ENCODE measurements around the gene PSMA6.

DNA sequence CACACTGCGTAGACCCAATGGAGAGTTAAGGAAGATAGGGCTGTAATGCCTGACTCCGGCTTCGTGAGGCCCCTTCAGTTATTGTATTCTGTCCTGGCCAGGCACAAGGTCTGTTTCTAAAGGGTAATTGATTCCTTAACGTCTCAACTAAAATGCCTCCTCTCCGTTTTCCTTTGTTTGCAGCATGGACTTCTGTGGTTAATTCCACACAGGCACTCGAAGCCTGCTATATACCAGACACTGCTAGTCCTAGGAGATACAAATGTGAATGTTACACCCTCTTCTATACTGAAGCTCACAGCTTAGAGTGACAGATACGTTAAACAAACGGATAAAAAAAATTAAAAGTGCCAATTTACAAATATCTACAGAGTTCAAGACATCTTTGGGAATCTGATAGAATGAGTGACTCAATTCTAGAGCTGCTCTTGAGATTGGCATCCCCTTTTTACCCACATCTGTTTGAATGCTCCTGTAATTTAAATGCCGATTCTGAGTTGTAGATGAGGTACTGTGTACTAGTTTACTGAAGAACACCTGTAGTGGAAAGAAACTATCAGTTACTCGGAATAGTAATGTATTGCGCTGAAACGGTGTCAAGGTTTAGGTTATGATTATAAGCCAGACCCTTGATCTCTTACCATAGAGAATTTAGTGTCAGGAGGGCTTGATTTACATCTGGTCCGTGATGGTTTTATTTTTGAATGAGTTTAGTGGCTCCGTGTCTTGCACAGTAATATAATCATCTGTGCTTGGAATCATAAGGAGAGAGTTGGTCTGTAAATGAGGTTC lies 784 bp downstream of the PSMA6 start:
- TF ChIP-seq IRF2 (CRISPR knock-in tag; IDR thresholded peaks at IDR 0.05; ENCODE audit: borderline replicate concordance, low read depth) (no peak), GABPB1 (CRISPR knock-in tag; IDR thresholded peaks at IDR 0.05) (no peak), MXD4 (CRISPR knock-in tag; IDR thresholded peaks at IDR 0.05; ENCODE audit: borderline replicate concordance) (no peak), USF1 (CRISPR knock-in tag; IDR thresholded peaks at IDR 0.05) (no peak), NR2C2 (CRISPR knock-in tag; IDR thresholded peaks at IDR 0.05) (no peak), RELA (CRISPR knock-in tag; IDR thresholded peaks at IDR 0.05; ENCODE audit: borderline replicate concordance) (no peak), ZNF121 (CRISPR knock-in tag; IDR thresholded peaks at IDR 0.05) (no peak), CREB1 (CRISPR knock-in tag; IDR thresholded peaks at IDR 0.05) (no peak), ELF4 (CRISPR knock-in tag; IDR thresholded peaks at IDR 0.05; ENCODE audit: low read depth) (no peak), MAX (CRISPR knock-in tag; IDR thresholded peaks at IDR 0.05) (no peak), ZNF138 (CRISPR knock-in tag; conservative IDR thresholded peaks at IDR 0.05) (no peak)
- TF ChIP-seq, protein P1, sequence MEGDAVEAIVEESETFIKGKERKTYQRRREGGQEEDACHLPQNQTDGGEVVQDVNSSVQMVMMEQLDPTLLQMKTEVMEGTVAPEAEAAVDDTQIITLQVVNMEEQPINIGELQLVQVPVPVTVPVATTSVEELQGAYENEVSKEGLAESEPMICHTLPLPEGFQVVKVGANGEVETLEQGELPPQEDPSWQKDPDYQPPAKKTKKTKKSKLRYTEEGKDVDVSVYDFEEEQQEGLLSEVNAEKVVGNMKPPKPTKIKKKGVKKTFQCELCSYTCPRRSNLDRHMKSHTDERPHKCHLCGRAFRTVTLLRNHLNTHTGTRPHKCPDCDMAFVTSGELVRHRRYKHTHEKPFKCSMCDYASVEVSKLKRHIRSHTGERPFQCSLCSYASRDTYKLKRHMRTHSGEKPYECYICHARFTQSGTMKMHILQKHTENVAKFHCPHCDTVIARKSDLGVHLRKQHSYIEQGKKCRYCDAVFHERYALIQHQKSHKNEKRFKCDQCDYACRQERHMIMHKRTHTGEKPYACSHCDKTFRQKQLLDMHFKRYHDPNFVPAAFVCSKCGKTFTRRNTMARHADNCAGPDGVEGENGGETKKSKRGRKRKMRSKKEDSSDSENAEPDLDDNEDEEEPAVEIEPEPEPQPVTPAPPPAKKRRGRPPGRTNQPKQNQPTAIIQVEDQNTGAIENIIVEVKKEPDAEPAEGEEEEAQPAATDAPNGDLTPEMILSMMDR (IDR thresholded peaks at IDR 0.05), result no peak
- TF ChIP-seq, protein P2, sequence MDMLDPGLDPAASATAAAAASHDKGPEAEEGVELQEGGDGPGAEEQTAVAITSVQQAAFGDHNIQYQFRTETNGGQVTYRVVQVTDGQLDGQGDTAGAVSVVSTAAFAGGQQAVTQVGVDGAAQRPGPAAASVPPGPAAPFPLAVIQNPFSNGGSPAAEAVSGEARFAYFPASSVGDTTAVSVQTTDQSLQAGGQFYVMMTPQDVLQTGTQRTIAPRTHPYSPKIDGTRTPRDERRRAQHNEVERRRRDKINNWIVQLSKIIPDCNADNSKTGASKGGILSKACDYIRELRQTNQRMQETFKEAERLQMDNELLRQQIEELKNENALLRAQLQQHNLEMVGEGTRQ (CRISPR knock-in tag; IDR thresholded peaks at IDR 0.05), result no peak
